CD14-positive monocyte (primary cell): ENCODE measurements around the gene SECISBP2L. TPM values are rescaled to one million over a fixed set of nuclear protein-coding genes. Genes with fewer than 3 reads are reported as not detected.

Source experiments
- DNase-seq, 3 donors: peaks; one replicate each; pipeline ENCODE4 v3.0.0-alpha.2; 2011 to 2022
- H2AFZ ChIP-seq: 2 replicates; pipeline ENCODE4 v1.6.0; 2012; ENCODE audit warnings: mild to moderate bottlenecking, low read depth, low read length, inconsistent platforms; ENCODE audit not compliant: insufficient read depth, poor library complexity, severe bottlenecking
- H3K27ac ChIP-seq, 2 donors: 1 replicate in 1 of 2; 2 replicates in 1 of 2; pipeline ENCODE4 v1.5.1; 2012 to 2013; ENCODE audit warnings: low read length in 2 of 2, control low read depth in 1 of 2, inconsistent platforms in 1 of 2, low read depth in 1 of 2, mild to moderate bottlenecking in 1 of 2
- H3K27me3 ChIP-seq, 2 donors: one replicate each; pipeline versions ENCODE4 v1.6.0 to v1.6.1; 2011 to 2013; ENCODE audit warnings: low read length in 2 of 2; ENCODE audit not compliant: control insufficient read depth in 2 of 2, insufficient read depth in 2 of 2
- H3K36me3 ChIP-seq, 2 donors: replicated peaks in 1 of 2; 1 replicate in 1 of 2; 2 replicates in 1 of 2; pipeline versions ENCODE4 v1.5.1 to v1.6.1; 2012 to 2013; ENCODE audit warnings: low read length in 2 of 2, control low read depth in 1 of 2, inconsistent platforms in 1 of 2, mild to moderate bottlenecking in 1 of 2; ENCODE audit not compliant: insufficient read depth in 2 of 2, control insufficient read depth in 1 of 2
- H3K4me1 ChIP-seq, 2 donors: 1 replicate in 1 of 2; 2 replicates in 1 of 2; pipeline versions ENCODE4 v1.5.1 to v1.6.1; 2012 to 2013; ENCODE audit warnings: low read length in 2 of 2, control low read depth in 1 of 2, inconsistent platforms in 1 of 2, mild to moderate bottlenecking in 1 of 2, moderate library complexity in 1 of 2; ENCODE audit not compliant: insufficient read depth in 2 of 2, control insufficient read depth in 1 of 2
- H3K4me2 ChIP-seq: replicated peaks from 2 replicates; pipeline ENCODE3; 2012; ENCODE audit warnings: low read length, moderate library complexity, mild to moderate bottlenecking; ENCODE audit not compliant: poor library complexity, severe bottlenecking; ENCODE audit errors: extremely low read depth
- H3K4me3 ChIP-seq, 3 experiments: fragments of 200-600 bp in 1 of 3; sonication (generic) in 1 of 3; replicated peaks in 1 of 3; 1 replicate in 2 of 3; 2 replicates in 1 of 3; pipeline ENCODE4 v1.5.1; 2011 to 2013; ENCODE audit warnings: low read length in 3 of 3, mild to moderate bottlenecking in 3 of 3, control low read depth in 2 of 3, low read depth in 2 of 3, inconsistent platforms in 1 of 3, moderate library complexity in 1 of 3
- H3K79me2 ChIP-seq: 2 replicates; pipeline ENCODE4 v1.6.0; 2012; ENCODE audit warnings: mild to moderate bottlenecking, control low read depth, inconsistent platforms, low read length, moderate library complexity; ENCODE audit not compliant: insufficient read depth
- H3K9ac ChIP-seq: 2 replicates; pipeline ENCODE4 v1.6.0; 2017; ENCODE audit warnings: low read length, mild to moderate bottlenecking; ENCODE audit not compliant: insufficient read depth, poor library complexity, severe bottlenecking
- H3K9me3 ChIP-seq, 2 donors: replicated peaks in 1 of 2; 1 replicate in 1 of 2; 2 replicates in 1 of 2; pipeline versions ENCODE4 v1.5.1 to v1.6.1; 2012 to 2013; ENCODE audit warnings: low read length in 2 of 2, control low read depth in 1 of 2; ENCODE audit not compliant: control insufficient read depth in 1 of 2, insufficient read depth in 1 of 2
- H4K20me1 ChIP-seq: 2 replicates; pipeline ENCODE4 v1.6.0; 2012; ENCODE audit warnings: mild to moderate bottlenecking, low read length, control low read depth, moderate library complexity; ENCODE audit not compliant: insufficient read depth
- H3K27ac Mint-ChIP-seq, 7 donors: one replicate each; pipeline ENCODE4 v1.8.0; 2020; ENCODE audit warnings: mild to moderate bottlenecking in 7 of 7, mixed read lengths in 7 of 7, moderate library complexity in 6 of 7, inconsistent platforms in 2 of 7
- H3K27me3 Mint-ChIP-seq, 3 donors: one replicate each; pipeline ENCODE4 v1.8.0; 2021 to 2022; ENCODE audit warnings: low read depth in 3 of 3, mild to moderate bottlenecking in 3 of 3, mixed read lengths in 3 of 3, moderate library complexity in 3 of 3, inconsistent platforms in 1 of 3
- H3K36me3 Mint-ChIP-seq, 2 donors: one replicate each; pipeline ENCODE4 v1.8.0; 2020; ENCODE audit warnings: mixed read lengths in 2 of 2, inconsistent platforms in 1 of 2, mild to moderate bottlenecking in 1 of 2
- H3K4me1 Mint-ChIP-seq: one replicate; pipeline ENCODE4 v1.8.0; 2020; ENCODE audit warnings: mild to moderate bottlenecking, mixed read lengths
- H3K4me3 Mint-ChIP-seq, 2 donors: one replicate each; pipeline ENCODE4 v1.8.0; 2020; ENCODE audit warnings: mild to moderate bottlenecking in 2 of 2, mixed read lengths in 2 of 2, moderate library complexity in 1 of 2
- H3K9me3 Mint-ChIP-seq, 7 donors: one replicate each; pipeline ENCODE4 v1.8.0; 2020 to 2022; ENCODE audit warnings: mixed read lengths in 7 of 7, mild to moderate bottlenecking in 6 of 7, moderate library complexity in 6 of 7, inconsistent platforms in 2 of 7
- WGBS: methylation state at CpG from one replicate; pipeline ENCODE4 v1.1.5; 2013; ENCODE audit warnings: missing lambda C conversion rate; ENCODE audit not compliant: insufficient coverage; 5-methylcytosine and 5-hydroxymethylcytosine counted together
- intact Hi-C, 2 donors: fragments of 100-400 bp; cut with micrococcal nuclease; formaldehyde crosslinking; loops; one replicate each; pipeline versions ENCODE4 v1.15.0 to v1.15.1; 2023
- polyA plus RNA-seq, 3 donors: library from polyadenylated mRNA; depleted of rRNA in 1 of 3; unstranded in 2 of 3; stranded (reverse) in 1 of 3; fragments of 300-500 nt in 2 of 3; fragments of >200 nt in 1 of 3; fragmentation: Illumina TruSeq in 2 of 3; gene quantifications; 1 replicate in 2 of 3; 2 replicates in 1 of 3; pipeline ENCODE4 v1.2.3, GENCODE V29; 2012 to 2021
- small RNA-seq: library from RNA; depleted of rRNA; stranded (forward); fragments of <200 nt; gene quantifications from one replicate; pipeline ENCODE3, GENCODE V24; 2012; ENCODE audit warnings: low read depth; ENCODE audit not compliant: insufficient read length
- TF ChIP-seq, protein P1 (sequence below): fragments of 200-600 bp; IDR thresholded peaks from one replicate; pipeline ENCODE4 v1.8.0; 2022; ENCODE audit warnings: antibody characterized with exemption, mild to moderate bottlenecking

SECISBP2L gene
- polyA plus RNA-seq, 3 donors: 5.0 to 19.8 (median 9.5) TPM

DNA sequence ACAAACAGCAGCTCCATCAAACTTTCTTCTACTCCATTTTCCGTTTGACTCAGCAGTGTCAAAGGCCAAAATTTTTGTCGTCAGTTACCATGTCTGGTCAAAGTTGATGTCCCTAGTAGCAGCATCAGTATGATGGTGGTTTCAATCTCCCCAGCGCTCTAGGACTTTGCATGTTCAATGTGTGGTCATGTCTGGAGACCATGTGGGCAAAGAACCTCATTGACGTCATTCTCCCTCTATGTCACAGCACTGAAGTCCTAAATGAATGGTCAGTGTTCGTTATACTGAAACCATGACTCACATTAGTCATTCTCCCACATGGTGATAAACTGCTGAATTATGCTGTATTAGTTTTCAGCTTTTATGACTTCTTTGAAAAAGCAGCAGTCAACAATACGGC, 105.7 kb downstream of the SECISBP2L start:
- Histone ChIP-seq H3K4me1 (peaks cover 0 to 2% of the 10 kb centered on the region in 2 donors), H3K9ac (no peak overlapping the region), H2AFZ (no peak overlapping the region), H4K20me1 (no peaks in the 10 kb centered on the region), H3K79me2 (no peaks in the 10 kb centered on the region), H3K4me2 (no peak overlapping the region), H3K27me3 (no peaks in the 10 kb centered on the region), H3K27ac (no peak overlapping the region), H3K9me3 (no peaks in the 10 kb centered on the region), H3K4me3 (no peak overlapping the region), H3K36me3 (no peaks in the 10 kb centered on the region)
- intact Hi-C loops: no loop called here
- H3K27me3 Mint-ChIP-seq: peaks cover 3 to 5% (median 3%) of the 10 kb centered on the region in 3 donors
- peaks cover 0 to 6% (median 0%) of the 10 kb centered on the region in 7 donors for H3K9me3 Mint-ChIP-seq
- WGBS: 100% methylated on average over 5 of the region's 6 CpGs
- no peak overlapping the region for H3K27ac Mint-ChIP-seq
- TF ChIP-seq, protein P1, sequence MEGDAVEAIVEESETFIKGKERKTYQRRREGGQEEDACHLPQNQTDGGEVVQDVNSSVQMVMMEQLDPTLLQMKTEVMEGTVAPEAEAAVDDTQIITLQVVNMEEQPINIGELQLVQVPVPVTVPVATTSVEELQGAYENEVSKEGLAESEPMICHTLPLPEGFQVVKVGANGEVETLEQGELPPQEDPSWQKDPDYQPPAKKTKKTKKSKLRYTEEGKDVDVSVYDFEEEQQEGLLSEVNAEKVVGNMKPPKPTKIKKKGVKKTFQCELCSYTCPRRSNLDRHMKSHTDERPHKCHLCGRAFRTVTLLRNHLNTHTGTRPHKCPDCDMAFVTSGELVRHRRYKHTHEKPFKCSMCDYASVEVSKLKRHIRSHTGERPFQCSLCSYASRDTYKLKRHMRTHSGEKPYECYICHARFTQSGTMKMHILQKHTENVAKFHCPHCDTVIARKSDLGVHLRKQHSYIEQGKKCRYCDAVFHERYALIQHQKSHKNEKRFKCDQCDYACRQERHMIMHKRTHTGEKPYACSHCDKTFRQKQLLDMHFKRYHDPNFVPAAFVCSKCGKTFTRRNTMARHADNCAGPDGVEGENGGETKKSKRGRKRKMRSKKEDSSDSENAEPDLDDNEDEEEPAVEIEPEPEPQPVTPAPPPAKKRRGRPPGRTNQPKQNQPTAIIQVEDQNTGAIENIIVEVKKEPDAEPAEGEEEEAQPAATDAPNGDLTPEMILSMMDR: no peak
- no peak for DNase-seq
- H3K4me1 Mint-ChIP-seq: peaks cover 3% of the 10 kb centered on the region
- H3K36me3 Mint-ChIP-seq: no peaks in the 10 kb centered on the region
- H3K4me3 Mint-ChIP-seq: no peak overlapping the region

DNA sequence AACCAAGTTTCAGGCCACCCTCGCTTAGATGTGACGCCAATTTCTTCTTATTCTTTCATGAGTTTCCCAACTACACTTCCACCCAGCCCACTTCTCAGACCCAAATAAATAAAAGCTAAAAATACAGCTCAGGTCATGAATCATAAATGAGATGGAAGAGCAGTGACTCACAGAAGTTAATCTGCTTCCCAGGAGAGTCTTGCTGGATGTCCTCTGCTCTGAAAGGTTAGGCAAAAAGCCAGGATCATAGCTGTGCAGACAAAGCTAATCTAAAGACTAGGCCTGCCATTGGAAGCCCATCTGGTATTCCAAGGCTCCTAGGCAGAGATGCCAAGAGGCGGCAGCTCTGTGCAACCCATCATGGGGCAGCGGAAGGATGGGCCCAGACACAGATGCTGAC, 106.6 kb downstream of the SECISBP2L start:
- intact Hi-C loops: no loop called here
- TF ChIP-seq, protein P1: no peak
- H3K36me3 ChIP-seq: no peaks in the 10 kb centered on the region

More for the DNA sequence above, 106.6 kb downstream of the SECISBP2L start:
- Mint-ChIP-seq H3K4me3 (no peak overlapping the region), H3K27ac (peak overlapping the region in 1 of 7 donors; percentile 21), H3K27me3 (peaks cover 3% of the 10 kb centered on the region in 3 donors), H3K9me3 (peaks cover 0 to 6% (median 0%) of the 10 kb centered on the region in 7 donors), H3K36me3 (no peaks in the 10 kb centered on the region), H3K4me1 (no peaks in the 10 kb centered on the region)
- Histone ChIP-seq H3K4me2 (no peak overlapping the region), H3K27ac (no peak overlapping the region), H3K4me1 (no peaks in the 10 kb centered on the region), H2AFZ (no peak overlapping the region), H3K4me3 (no peak overlapping the region), H3K79me2 (no peaks in the 10 kb centered on the region), H3K9ac (no peak overlapping the region), H4K20me1 (no peaks in the 10 kb centered on the region), H3K27me3 (no peaks in the 10 kb centered on the region), H3K9me3 (no peaks in the 10 kb centered on the region)
- WGBS: 100% methylated on average over 2 of the region's 4 CpGs
- no peak for DNase-seq

Small RNA genes within 50 kb of the gene (small RNA-seq; reads per million reads assigned to genes)
- not detected for gene RF00019

Other genes with a start within 250 kb of the SECISBP2L start
- gene CEP152, start 235.4 kb downstream of the SECISBP2L start, polyA plus RNA-seq: 1 to 10 TPM; 1.0 to 3.8 (median 1.4) TPM
- 100 to 1,000 TPM in 2 of 3 donors, 10 to 100 TPM in 1; 41.2 to 182 (median 181) TPM for gene EID1, start 168.3 kb downstream of the SECISBP2L start, polyA plus RNA-seq
- gene SHC4, start 82.5 kb downstream of the SECISBP2L start, polyA plus RNA-seq: under 1 TPM in 1 of 3 donors, not detected in 2; 0.09 TPM
- 10 to 100 TPM; 22.2 to 36.1 (median 32.4) TPM for gene COPS2, start 109.2 kb upstream of the SECISBP2L start, polyA plus RNA-seq
- 10 to 100 TPM; 14.2 to 16.9 (median 14.5) TPM for gene GALK2, start 123.8 kb upstream of the SECISBP2L start, polyA plus RNA-seq